GM12878 (cell line): ENCODE results near the gene KCNG1. TPM values are rescaled to one million over a fixed set of nuclear protein-coding genes. Genes with fewer than 3 reads are reported as not detected.

ENCODE experiments used
- ATF7 ChIP-seq: fragments of 450-650 bp; IDR thresholded peaks from 2 replicates; pipeline ENCODE4 v1.6.1; 2016; ENCODE audit warnings: low read depth, mild to moderate bottlenecking
- BCL3 ChIP-seq: IDR thresholded peaks from 2 replicates; pipeline ENCODE4 v1.6.1; 2011; ENCODE audit warnings: borderline replicate concordance, low read depth, mild to moderate bottlenecking, moderate library complexity, low read length; ENCODE audit not compliant: insufficient read depth, poor library complexity, severe bottlenecking
- CHD4 ChIP-seq: fragments of 200-600 bp; sonication (generic); IDR thresholded peaks from 2 replicates; pipeline ENCODE4 v1.6.1; 2016; ENCODE audit warnings: mild to moderate bottlenecking
- CUX1 ChIP-seq: IDR thresholded peaks from 2 replicates; pipeline ENCODE4 v1.6.1; 2012; ENCODE audit warnings: improper control_type of control experiment, low read depth, low read length; ENCODE audit not compliant: insufficient replicate concordance
- IKZF1 ChIP-seq: fragments of 450-650 bp; conservative IDR thresholded peaks from 2 replicates; pipeline ENCODE4 v1.6.1; 2017; ENCODE audit warnings: antibody characterized with exemption, mild to moderate bottlenecking
- IRF4 ChIP-seq: IDR thresholded peaks from 2 replicates; pipeline ENCODE4 v1.6.1; 2011; ENCODE audit warnings: low read depth, low read length
- MTA2 ChIP-seq: fragments of 450-650 bp; IDR thresholded peaks from 2 replicates; pipeline ENCODE4 v1.6.1; 2016; ENCODE audit warnings: low read depth, mild to moderate bottlenecking, moderate library complexity
- MYB ChIP-seq: fragments of 150-350 bp; IDR thresholded peaks from 2 replicates; pipeline ENCODE4 v1.6.1; 2014; ENCODE audit warnings: mild to moderate bottlenecking, low read depth, low read length, borderline replicate concordance
- MYC ChIP-seq: IDR thresholded peaks from 2 replicates; pipeline ENCODE4 v1.6.1; 2011; ENCODE audit warnings: mild to moderate bottlenecking, low read length, moderate library complexity, inconsistent platforms; ENCODE audit not compliant: insufficient read depth, insufficient replicate concordance, insufficient read length, severe bottlenecking
- NKRF ChIP-seq: fragments of 450-650 bp; conservative IDR thresholded peaks from 2 replicates; pipeline ENCODE4 v1.6.1; 2017; ENCODE audit warnings: mild to moderate bottlenecking, moderate library complexity
- PKNOX1 ChIP-seq: fragments of 450-650 bp; IDR thresholded peaks from 2 replicates; pipeline ENCODE4 v1.6.1; 2016; ENCODE audit warnings: mild to moderate bottlenecking
- POU2F2 ChIP-seq: IDR thresholded peaks from 3 replicates; pipeline ENCODE4 v1.6.1; 2011; ENCODE audit warnings: low read depth, mild to moderate bottlenecking, low read length, borderline replicate concordance
- RAD51 ChIP-seq: fragments of 450-650 bp; IDR thresholded peaks from 2 replicates; pipeline ENCODE4 v1.6.1; 2016; ENCODE audit warnings: moderate library complexity, mild to moderate bottlenecking, inconsistent platforms
- RBBP5 ChIP-seq: fragments of 200-600 bp; sonication (generic); conservative IDR thresholded peaks from 2 replicates; pipeline ENCODE4 v1.6.1; 2016
- SIX5 ChIP-seq: IDR thresholded peaks from 2 replicates; pipeline ENCODE4 v1.6.1; 2011; ENCODE audit warnings: mild to moderate bottlenecking, low read depth, low read length, moderate library complexity; ENCODE audit not compliant: severe bottlenecking
- SRF ChIP-seq, 2 experiments: IDR thresholded peaks; 2 replicates each; pipeline ENCODE4 v1.6.1; 2011; ENCODE audit warnings: low read depth in 2 of 2, low read length in 2 of 2, mild to moderate bottlenecking in 1 of 2, moderate library complexity in 1 of 2
- USF1 ChIP-seq: IDR thresholded peaks from 2 replicates; pipeline ENCODE4 v1.6.1; 2011; ENCODE audit warnings: borderline replicate concordance, low read depth, mild to moderate bottlenecking, moderate library complexity, mixed read lengths, low read length; ENCODE audit not compliant: insufficient read depth; ENCODE audit errors: extremely low read length
- ZNF384 ChIP-seq: IDR thresholded peaks from 2 replicates; pipeline ENCODE4 v1.6.1; 2012; ENCODE audit warnings: low read depth, mild to moderate bottlenecking, low read length, improper control_type of control experiment, borderline replicate concordance
- polyA plus RNA-seq, 11 experiments: library from polyadenylated mRNA; depleted of rRNA in 4 of 11; unstranded in 6 of 11; stranded (reverse) in 5 of 11; fragments of >200 nt; fragmentation: Nextera tagmentation in 4 of 11; fragmentation: Illumina TruSeq in 1 of 11; extraction: Ambion mirVana in 4 of 11; extraction: Trizol in 1 of 11; gene quantifications; 1 replicate in 1 of 11; 2 replicates in 10 of 11; pipeline versions ENCODE4 v1.2.1 to v1.2.3, GENCODE V29; 2011 to 2016; ENCODE audit warnings: inconsistent platforms in 2 of 11, missing spikeins in 2 of 11, low read depth in 1 of 11
- total RNA-seq, 4 experiments: library from RNA; depleted of rRNA in 3 of 4; stranded (reverse); fragments of >200 nt in 3 of 4; fragmentation: Illumina TruSeq in 1 of 4; extraction: Trizol in 1 of 4; gene quantifications; 2 replicates each; pipeline versions ENCODE4 v1.2.1 to v1.2.3, GENCODE V29; 2013 to 2021

The KCNG1 gene
- total and polyA plus RNA-seq, 10 of the 15 experiments (the other 5 are each of a cell fraction or from before 2014, with no cell fraction given) = not detected

GRCh38 chr20:50957798-50958614 lies 64.9 kb downstream of the KCNG1 start, which contains the start of gene DPM1 (continued):
- no peak for TF ChIP-seq CUX1
- TF ChIP-seq RAD51 = 0 out of 2 replicates have a peak, but pooled peaks have one; percentile 28
- no peak for TF ChIP-seq RBBP5
- peak; percentile 61; the same call in 1 of the 2 replicates for TF ChIP-seq IKZF1
- TF ChIP-seq NKRF = peak; percentile 84
- TF ChIP-seq POU2F2 = peak; percentile 80; the same call in 2 of the 3 replicates
- no peak for TF ChIP-seq SRF (IDR thresholded peaks at IDR 0.05; ENCODE audit: low read depth in 2 of 2, low read length in 2 of 2)
- TF ChIP-seq MTA2 = no peak
- 0 out of 2 replicates have a peak, but pooled peaks have one; percentile 29 for TF ChIP-seq IRF4
- no peak for TF ChIP-seq MYC
- TF ChIP-seq ATF7 = no peak
- TF ChIP-seq SIX5 = no peak
- TF ChIP-seq USF1 = no peak
- TF ChIP-seq PKNOX1 = no peak; the same call in 1 of the 2 replicates
- no peak for TF ChIP-seq ZNF384
- TF ChIP-seq MYB = no peak
- TF ChIP-seq CHD4 = no peak
- no peak for TF ChIP-seq BCL3
